HL-60 (cell line): ENCODE measurements around the gene CNTN5.

ENCODE experiments used
- DNase-seq, 2 experiments: peaks; one replicate each; pipeline ENCODE4 v3.0.0-alpha.2; 2010 to 2020; ENCODE audit warnings: low read depth in 1 of 2, low spot score in 1 of 2
- H3K27ac ChIP-seq: fragments of 250-450 bp; sonication (Bioruptor Pico); replicated peaks from 2 replicates; pipeline ENCODE4 v1.5.1; 2020; ENCODE audit warnings: mild to moderate bottlenecking, moderate library complexity
- H3K27me3 ChIP-seq: fragments of 250-450 bp; sonication (Bioruptor Pico); 2 replicates; pipeline ENCODE4 v1.5.1; 2021; ENCODE audit warnings: mild to moderate bottlenecking, moderate library complexity; ENCODE audit not compliant: insufficient read depth, poor library complexity, severe bottlenecking
- H3K4me3 ChIP-seq: replicated peaks from 2 replicates; pipeline ENCODE4 v1.5.1; 2011; ENCODE audit warnings: mild to moderate bottlenecking, control low read depth, low read length; ENCODE audit not compliant: insufficient read depth
- GABPA ChIP-seq: IDR thresholded peaks from 2 replicates; pipeline ENCODE4 v1.6.1; 2012; ENCODE audit warnings: low read depth
- POLR2AphosphoS5 ChIP-seq: IDR thresholded peaks from 2 replicates; pipeline ENCODE4 v1.6.1; 2012; ENCODE audit warnings: low read depth
- SPI1 ChIP-seq: IDR thresholded peaks from 2 replicates; pipeline ENCODE4 v1.6.1; 2012; ENCODE audit warnings: low read depth, mild to moderate bottlenecking, borderline replicate concordance
- TF ChIP-seq, protein P1 (sequence below): IDR thresholded peaks from one replicate; pipeline ENCODE4 v1.5.1; 2011; ENCODE audit warnings: low read length, control low read depth, inconsistent platforms; ENCODE audit not compliant: insufficient read depth
- TF ChIP-seq, protein P2 (sequence below): IDR thresholded peaks from 2 replicates; pipeline ENCODE4 v1.6.1; 2012; ENCODE audit warnings: low read depth; ENCODE audit not compliant: insufficient replicate concordance

The CNTN5 gene

GRCh38 chr11:99197477-99197876 lies 176.7 kb downstream of the CNTN5 start:
- TF ChIP-seq, protein P1, sequence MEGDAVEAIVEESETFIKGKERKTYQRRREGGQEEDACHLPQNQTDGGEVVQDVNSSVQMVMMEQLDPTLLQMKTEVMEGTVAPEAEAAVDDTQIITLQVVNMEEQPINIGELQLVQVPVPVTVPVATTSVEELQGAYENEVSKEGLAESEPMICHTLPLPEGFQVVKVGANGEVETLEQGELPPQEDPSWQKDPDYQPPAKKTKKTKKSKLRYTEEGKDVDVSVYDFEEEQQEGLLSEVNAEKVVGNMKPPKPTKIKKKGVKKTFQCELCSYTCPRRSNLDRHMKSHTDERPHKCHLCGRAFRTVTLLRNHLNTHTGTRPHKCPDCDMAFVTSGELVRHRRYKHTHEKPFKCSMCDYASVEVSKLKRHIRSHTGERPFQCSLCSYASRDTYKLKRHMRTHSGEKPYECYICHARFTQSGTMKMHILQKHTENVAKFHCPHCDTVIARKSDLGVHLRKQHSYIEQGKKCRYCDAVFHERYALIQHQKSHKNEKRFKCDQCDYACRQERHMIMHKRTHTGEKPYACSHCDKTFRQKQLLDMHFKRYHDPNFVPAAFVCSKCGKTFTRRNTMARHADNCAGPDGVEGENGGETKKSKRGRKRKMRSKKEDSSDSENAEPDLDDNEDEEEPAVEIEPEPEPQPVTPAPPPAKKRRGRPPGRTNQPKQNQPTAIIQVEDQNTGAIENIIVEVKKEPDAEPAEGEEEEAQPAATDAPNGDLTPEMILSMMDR, result no peak
- TF ChIP-seq GABPA (no peak), POLR2AphosphoS5 (no peak), SPI1 (no peak)
- TF ChIP-seq, protein P2, sequence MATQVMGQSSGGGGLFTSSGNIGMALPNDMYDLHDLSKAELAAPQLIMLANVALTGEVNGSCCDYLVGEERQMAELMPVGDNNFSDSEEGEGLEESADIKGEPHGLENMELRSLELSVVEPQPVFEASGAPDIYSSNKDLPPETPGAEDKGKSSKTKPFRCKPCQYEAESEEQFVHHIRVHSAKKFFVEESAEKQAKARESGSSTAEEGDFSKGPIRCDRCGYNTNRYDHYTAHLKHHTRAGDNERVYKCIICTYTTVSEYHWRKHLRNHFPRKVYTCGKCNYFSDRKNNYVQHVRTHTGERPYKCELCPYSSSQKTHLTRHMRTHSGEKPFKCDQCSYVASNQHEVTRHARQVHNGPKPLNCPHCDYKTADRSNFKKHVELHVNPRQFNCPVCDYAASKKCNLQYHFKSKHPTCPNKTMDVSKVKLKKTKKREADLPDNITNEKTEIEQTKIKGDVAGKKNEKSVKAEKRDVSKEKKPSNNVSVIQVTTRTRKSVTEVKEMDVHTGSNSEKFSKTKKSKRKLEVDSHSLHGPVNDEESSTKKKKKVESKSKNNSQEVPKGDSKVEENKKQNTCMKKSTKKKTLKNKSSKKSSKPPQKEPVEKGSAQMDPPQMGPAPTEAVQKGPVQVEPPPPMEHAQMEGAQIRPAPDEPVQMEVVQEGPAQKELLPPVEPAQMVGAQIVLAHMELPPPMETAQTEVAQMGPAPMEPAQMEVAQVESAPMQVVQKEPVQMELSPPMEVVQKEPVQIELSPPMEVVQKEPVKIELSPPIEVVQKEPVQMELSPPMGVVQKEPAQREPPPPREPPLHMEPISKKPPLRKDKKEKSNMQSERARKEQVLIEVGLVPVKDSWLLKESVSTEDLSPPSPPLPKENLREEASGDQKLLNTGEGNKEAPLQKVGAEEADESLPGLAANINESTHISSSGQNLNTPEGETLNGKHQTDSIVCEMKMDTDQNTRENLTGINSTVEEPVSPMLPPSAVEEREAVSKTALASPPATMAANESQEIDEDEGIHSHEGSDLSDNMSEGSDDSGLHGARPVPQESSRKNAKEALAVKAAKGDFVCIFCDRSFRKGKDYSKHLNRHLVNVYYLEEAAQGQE, result no peak
- H3K4me3 ChIP-seq, result no peak overlapping the region
- DNase-seq, result no peak

GRCh38 chr11:99198215-99198614 lies 177.5 kb downstream of the CNTN5 start:
- TF ChIP-seq GABPA (no peak), POLR2AphosphoS5 (no peak), SPI1 (no peak)
- TF ChIP-seq, protein P2, result no peak
- TF ChIP-seq, protein P1, result no peak
- no peaks in the 10 kb centered on the region for H3K27me3 ChIP-seq
- DNase-seq, result no peak
- H3K27ac ChIP-seq, result no peak overlapping the region
- H3K4me3 ChIP-seq, result no peak overlapping the region

More at GRCh38 chr11:99197477-99197876, 176.7 kb downstream of the CNTN5 start:
- Histone ChIP-seq H3K27me3 (no peaks in the 10 kb centered on the region), H3K27ac (no peak overlapping the region)

- no peak overlapping the region for H3K4me3 ChIP-seq
- H3K27me3 ChIP-seq, result no peaks in the 10 kb centered on the region
- no peak overlapping the region for H3K27ac ChIP-seq
- TF ChIP-seq, protein P2, result no peak
- TF ChIP-seq SPI1 (no peak), POLR2AphosphoS5 (no peak), GABPA (no peak)
- TF ChIP-seq, protein P1, result no peak
- DNase-seq, result no peak
Observed at GRCh38 chr11:99199341-99199740, 178.6 kb downstream of the CNTN5 start.
